ENCODE data around the gene KRT81.

The KRT81 gene

GRCh38 chr12:52245259-52245961 is 45.9 kb downstream of the KRT81 start:
- no peak for DNase-seq (ENCODE audit: low read depth, low spot score)
- TF ChIP-seq CTCF (IDR thresholded peaks at IDR 0.05; ENCODE audit: insufficient read depth, low read length, missing control alignments), result no peak
- ChIA-PET POLR2A (no interaction called here), CTCF (interaction anchor here (1.0 to 13.9 kb wide), 9 partner anchors 9 to 127 kb away, joined by 3 to 128 read pairs (median 5); partner anchors contain the start of gene KRT7)
- no peak overlapping the region for H3K4me3 ChIP-seq (ENCODE audit: low read depth, low read length)

- DNase-seq (ENCODE audit: low read depth, low spot score), result no peak
- no peak for TF ChIP-seq CTCF (IDR thresholded peaks at IDR 0.05; ENCODE audit: insufficient read depth, low read length, missing control alignments)
- CTCF ChIA-PET, result interaction anchor here (1.0 to 13.9 kb wide), 11 partner anchors 8 to 87 kb away, joined by 3 to 128 read pairs (median 4); partner anchors contain the start of gene KRT7
- POLR2A ChIA-PET, result interaction anchor here (1.4 kb wide), 1 partner anchor 12 kb away, joined by 3 read pairs; the partner anchor contains the start of gene KRT7
- no peak overlapping the region for H3K4me3 ChIP-seq (ENCODE audit: low read depth, low read length)
Observed at GRCh38 chr12:52244615-52244994, 46.7 kb downstream of the KRT81 start.

- H3K4me3 ChIP-seq (ENCODE audit: low read depth, low read length), result no peak overlapping the region
- ChIA-PET CTCF (interaction anchor here (1.1 to 13.9 kb wide), 10 partner anchors 10 to 86 kb away, joined by 3 to 128 read pairs (median 4); partner anchors contain the start of gene KRT7), POLR2A (interaction anchor here (0.7 to 1.4 kb wide), 4 partner anchors 11 to 630 kb away, joined by 3 to 5 read pairs (median 3); partner anchors contain the start of genes KRT7 and KRT80)
- DNase-seq (ENCODE audit: low read depth, low spot score), result peak; percentile 54
- no peak for TF ChIP-seq CTCF (IDR thresholded peaks at IDR 0.05; ENCODE audit: insufficient read depth, low read length, missing control alignments)
Observed at GRCh38 chr12:52243856-52244614, 47.3 kb downstream of the KRT81 start.

GRCh38 chr12:52243259-52243855 is 48.0 kb downstream of the KRT81 start:
- DNase-seq (ENCODE audit: low read depth, low spot score), result no peak
- TF ChIP-seq CTCF (IDR thresholded peaks at IDR 0.05; ENCODE audit: insufficient read depth, low read length, missing control alignments), result no peak
- POLR2A ChIA-PET, result interaction anchor here (0.7 to 1.4 kb wide), 5 partner anchors 10 to 631 kb away, joined by 3 to 5 read pairs (median 3); partner anchors contain the start of genes KRT7 and KRT80
- H3K4me3 ChIP-seq (ENCODE audit: low read depth, low read length), result no peak overlapping the region
- CTCF ChIA-PET, result interaction anchor here (1.1 to 13.9 kb wide), 7 partner anchors 9 to 86 kb away, joined by 3 to 128 read pairs (median 4); partner anchors contain the start of gene KRT7

GRCh38 chr12:52242442-52243258 is 48.7 kb downstream of the KRT81 start:
- POLR2A ChIA-PET, result interaction anchor here (0.7 to 1.1 kb wide), 2 partner anchors 10 to 50 kb away, joined by 3 read pairs; partner anchors contain the start of gene KRT80
- H3K4me3 ChIP-seq (ENCODE audit: low read depth, low read length), result no peak overlapping the region
- CTCF ChIA-PET, result interaction anchor here (1.3 to 13.9 kb wide), 3 partner anchors 36 to 86 kb away, joined by 3 to 128 read pairs (median 5); no protein-coding TSS in a partner anchor
- DNase-seq (ENCODE audit: low read depth, low spot score), result no peak
- TF ChIP-seq CTCF (IDR thresholded peaks at IDR 0.05; ENCODE audit: insufficient read depth, low read length, missing control alignments), result no peak

All from AG04449 (cell line).